GM18909 (cell line): ENCODE measurements around the gene ANXA2R.
"Not testable (repeated sequence)": the region's sequence is repeated elsewhere in the genome, so short reads cannot be mapped to it uniquely, and the experiment has no call there.

Experiments
- ATAC-seq: cut with Tn5 transposase; IDR thresholded peaks from one replicate; pipeline ENCODE4 v1.9.1; 2021; ENCODE audit warnings: mild to moderate bottlenecking; ENCODE audit not compliant: unreplicated experiment, poor library complexity

The ANXA2R gene

DNA sequence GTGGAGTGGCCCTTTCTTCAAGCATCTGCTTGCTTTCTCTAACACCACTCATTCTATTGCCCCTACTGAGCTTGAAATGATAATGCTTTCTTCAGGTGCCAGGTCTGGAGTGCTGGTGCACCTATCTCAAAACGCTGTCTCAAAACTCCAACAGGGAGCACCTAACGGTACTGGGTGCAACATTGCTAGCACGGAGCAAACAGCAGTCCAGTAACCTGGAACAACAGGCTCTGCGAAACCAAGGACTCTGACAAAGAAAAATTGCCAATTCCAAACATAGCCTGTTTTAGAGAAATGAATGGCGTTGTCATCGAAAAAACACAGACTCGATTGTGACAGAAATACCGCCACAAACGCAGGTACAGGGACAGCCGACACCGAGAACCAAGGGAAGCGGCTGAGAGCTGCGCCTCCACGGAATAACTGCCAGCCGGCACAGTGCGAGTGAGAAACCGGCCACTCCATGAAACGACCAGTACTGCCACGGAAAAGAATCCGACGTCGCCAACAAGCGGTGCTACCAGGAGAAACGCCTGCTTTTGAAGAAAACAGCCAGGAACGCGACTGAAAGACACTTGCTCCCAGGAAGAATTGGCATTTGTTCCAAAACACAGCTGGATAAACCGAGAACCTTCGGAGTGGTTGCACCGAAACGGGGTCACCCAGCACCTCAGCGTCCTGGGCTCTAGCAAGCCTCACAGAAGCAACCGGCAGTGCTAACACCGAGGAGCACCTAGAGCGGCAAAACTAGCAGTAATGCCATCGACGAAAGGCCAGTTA, 3.1 kb downstream of the ANXA2R start:
- ATAC-seq: no peak

DNA sequence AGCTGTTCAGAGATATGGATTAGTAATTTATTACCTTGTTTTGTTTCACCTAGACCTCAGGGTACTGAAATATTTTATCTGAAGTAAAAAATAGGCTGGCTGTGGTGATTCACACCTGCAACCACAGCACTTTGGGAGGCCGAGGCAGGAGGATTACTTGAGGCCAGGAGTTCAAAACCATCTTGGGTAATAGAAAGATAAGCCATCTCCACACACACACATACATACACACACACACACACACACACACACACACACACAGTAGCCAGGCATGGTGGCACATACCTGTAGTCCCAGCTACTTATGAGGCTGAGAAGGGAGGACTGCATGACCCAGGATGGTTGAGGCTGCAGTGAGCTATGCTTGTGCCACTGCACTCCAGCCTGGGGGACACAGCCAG, 3.7 kb downstream of the ANXA2R start:
- ATAC-seq: no peak

DNA sequence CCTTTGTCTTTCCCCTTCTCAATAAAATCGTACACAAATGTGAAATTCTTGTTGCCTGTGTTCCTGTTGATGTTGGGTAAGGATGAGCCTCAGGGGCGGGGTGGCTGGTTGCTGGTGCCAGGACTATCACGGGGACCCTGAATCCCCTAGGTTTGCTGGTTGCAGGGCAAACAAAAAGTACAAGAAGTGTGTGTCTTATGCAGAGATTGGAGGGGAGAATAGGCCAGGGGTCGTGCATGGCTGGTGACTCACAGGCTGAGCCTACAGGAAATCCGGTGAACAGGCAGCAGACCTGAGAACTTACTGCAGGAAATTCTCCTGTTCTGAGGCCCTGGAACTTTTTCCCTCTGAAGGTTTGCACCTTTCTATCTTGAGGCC, 5.5 kb downstream of the ANXA2R start:
- ATAC-seq: no peak

DNA sequence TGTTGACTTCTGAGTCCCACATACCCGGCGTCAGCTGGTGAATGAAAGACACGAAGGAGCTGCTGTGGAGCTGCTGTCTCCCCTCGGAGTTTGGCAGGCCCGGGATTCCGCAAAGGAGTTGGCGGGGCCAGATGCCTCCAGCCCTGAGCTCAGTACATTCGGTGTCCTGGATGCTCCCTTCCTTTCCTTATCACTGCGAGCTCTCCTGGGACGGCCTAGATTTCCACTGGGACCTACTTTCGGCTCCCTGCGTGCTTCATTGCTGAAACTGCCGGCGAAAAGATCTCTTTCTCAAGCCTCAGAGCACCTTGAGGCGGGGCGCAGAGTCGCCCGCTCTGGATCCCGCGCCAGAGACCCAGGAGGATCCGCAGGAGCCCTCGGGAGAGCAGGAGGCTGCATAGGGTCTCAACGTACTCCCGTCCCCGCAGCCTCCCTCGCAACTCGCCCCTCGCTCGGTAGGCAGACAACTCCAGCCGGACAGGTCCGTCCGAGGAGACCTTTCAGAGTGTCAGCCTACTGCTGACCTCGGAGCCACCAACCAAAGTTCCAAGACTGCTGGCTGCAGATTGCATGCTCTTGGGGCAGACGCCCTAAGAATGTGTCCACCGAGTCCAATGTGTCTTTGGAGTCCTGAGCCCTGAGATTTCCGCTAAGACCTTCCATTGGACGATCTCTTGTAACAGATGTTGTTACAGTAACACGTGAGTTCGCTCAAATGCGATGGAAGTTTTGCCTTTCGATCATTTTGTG, 6.1 kb downstream of the ANXA2R start:
- ATAC-seq: no peak

DNA sequence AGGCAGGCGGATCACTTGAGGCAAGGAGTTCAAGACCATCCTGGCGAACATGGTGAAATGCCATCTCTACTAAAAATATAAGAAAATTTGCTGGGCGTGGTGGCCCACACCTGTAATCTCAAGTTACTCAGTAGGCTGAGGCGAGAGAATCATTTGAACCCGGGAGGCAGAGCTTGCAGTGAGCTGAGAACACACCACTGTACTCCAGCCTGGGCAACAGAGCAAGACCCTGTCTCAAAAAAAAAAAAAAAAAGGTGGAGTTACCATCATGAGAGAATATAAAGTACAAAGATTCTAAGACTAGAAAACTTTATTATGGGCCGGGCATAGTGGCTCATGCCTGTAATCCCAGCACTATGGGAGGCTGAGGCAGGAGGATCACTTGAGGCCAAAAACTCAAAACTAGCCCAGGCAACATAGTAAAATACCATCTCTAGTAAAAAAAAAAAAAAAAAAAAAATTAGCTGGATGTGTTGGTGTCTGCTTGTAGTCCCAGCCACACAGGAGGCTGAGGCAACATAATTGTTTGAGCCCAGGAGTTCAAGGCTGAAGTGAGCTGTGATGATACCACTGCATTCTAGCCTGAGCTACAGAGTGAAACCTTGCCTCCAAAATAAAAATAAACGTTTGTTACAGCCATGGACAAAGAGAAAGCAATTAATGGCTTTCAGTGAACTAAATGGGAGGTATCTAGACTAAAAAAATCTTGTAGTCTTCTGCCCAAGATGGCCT, 12.9 kb downstream of the ANXA2R start:
- no peak for ATAC-seq

DNA sequence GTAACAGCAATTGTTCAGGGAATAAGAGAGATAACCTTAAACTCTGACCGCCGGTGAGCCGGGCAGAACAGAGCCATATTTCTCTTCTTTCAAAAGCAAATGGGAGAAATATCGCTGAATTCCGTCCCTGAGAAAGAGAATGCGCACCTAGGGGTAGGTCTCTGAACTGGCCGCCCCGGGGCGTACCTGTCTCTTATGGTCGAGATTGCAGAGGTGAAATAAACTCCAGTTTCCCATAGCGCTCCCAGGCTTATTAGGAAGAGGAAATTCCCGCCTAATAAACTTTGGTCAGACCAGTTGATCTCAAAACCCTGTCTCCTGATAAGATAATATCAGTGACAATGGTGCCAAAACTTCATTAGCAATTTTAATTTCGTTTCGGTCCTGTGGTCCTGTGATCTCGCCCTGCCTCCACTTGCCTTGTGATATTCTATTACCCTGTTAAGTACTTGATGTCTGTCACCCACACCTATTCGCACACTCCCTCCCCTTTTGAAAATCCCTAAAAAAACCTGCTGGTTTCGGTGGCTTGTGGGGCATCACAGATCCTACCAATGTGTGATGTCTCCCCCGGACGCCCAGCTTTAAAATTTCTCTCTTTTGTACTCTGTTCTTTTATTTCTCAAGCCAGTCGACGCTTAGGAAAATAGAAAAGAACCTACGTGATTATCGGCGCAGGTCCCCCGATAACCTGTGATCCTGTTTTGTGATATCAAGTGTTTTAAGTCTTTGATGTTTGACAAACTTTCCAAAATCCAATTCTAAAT, 14.8 kb downstream of the ANXA2R start:
- ATAC-seq: not testable (repeated sequence)

DNA sequence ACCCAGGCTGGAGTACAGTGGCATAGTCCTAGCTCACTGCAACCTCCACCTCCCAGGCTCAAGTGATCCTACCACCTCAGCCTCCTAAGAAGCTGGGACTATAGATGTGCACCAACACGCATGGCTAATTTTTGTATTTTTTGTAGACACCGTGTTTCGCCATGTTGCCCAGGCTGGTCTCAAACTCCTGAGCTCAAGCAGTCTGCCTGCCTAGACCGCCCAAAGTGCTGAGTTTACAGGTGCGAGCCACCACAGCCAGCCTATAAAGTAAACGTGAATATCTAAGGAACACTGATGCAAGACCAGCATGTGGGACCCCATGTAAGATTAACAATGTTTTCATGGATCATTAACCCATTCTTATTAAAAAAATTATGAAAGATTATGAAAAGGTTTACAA, 15.9 kb downstream of the ANXA2R start:
- ATAC-seq: no peak

DNA sequence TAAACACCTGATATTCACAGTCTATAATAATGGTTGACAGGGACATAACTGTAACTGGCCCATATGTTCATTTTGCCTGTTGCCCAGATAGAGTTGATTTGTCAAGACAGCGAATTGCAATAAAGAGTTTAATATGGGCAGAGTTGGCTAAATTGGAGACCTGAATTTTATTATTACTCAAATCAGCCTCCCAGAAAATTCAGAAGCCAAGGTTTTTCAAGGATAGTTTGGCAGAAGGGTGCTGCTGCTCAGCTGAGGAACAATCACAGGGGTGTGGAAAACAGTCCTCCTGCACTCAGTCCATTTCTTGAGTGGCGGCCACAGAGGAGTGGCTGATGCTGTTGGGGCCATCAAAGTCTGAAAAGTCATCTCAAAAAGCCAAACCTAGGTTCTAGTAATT, 19.0 kb downstream of the ANXA2R start:
- no peak for ATAC-seq

DNA sequence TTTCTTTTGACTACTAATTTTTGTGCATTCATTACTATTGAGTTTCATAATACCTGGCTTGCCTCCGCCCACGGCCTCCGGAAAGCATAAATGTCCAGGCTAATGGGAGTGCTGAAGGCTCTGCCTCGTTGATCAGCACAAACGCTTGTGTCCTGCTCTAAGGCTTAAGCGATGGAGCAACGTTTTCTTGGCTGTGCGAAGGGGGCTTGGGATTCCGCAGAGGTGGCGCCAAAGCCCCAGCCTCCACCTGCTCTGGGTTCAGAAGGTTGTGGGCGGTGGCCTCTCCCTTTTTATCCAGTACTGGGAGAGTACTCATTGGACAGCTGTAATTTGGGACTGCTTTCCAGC, 19.7 kb downstream of the ANXA2R start:
- ATAC-seq: peak; percentile 9

DNA sequence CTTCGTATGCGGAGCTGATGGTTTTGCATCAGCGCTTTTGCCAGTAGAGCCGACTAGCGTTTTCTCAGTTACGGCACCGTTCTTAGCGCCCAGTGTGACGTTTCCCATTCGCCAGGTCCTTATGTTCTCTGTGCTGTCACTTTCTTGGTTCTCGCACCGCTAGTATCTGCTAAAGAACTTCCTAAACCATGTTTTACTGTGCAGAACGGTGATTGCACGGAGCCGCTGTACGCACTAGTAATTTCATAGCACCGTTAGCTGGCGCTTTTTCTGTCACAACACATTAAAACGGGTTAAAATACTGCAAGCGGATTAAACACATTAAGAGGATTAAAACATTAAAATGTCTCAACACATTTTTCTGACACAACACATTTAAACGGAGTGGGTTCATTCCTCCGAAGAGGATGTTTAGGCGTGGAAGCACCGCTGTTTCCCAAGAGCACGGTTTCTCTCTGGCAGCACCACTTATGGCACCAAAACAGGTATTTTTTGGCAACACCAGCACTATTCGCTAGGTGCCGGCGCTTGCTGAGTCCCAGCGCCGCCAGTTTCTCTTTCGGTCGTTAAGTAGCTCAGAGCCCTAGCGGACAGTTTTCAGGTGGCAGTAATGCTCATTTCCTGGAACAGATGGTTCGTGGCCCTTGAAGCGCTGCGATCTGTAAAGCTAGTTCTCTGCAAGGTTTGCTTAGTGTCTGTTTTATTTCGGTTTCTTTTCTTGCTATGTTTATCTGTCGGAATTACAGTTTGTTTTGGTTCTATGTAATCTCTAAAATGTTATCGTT, 20.3 kb downstream of the ANXA2R start:
- ATAC-seq: peak; percentile 79

DNA sequence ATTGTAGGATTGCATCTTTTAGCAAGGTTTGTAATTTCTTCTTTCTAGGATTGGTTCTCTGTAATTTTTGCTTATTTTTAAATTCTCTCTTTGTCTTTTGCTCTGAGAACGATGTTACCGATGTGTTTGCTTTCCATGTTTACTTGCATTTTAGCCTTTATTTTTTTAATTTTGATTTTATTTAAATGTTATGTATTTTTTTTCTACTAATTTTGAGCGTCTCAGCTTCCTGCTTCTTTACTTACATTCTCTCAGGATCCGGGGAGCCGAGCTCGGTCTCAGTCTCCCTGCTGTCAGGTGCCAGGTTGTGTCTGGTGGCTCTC, 20.9 kb downstream of the ANXA2R start:
- no peak for ATAC-seq

DNA sequence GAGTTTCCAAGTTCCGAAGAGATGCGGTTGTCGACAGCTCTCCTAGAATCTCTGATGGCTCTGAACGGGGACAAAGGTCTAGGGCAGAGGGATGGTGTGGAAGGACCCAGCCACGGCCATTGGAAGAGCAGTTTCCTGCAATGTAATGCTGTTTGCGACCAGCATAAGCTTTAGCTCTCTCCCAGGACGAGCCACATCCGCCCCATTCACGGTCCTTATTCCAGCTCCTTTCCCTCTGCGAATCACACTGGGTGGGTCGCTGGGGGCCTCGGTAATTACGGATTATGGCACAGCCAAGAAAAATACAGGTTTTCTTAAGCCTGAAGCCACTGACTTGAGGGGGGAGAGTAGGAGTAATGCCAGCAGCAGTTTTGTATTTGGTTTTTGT, 22.7 kb downstream of the ANXA2R start:
- peak; percentile 16 for ATAC-seq

DNA sequence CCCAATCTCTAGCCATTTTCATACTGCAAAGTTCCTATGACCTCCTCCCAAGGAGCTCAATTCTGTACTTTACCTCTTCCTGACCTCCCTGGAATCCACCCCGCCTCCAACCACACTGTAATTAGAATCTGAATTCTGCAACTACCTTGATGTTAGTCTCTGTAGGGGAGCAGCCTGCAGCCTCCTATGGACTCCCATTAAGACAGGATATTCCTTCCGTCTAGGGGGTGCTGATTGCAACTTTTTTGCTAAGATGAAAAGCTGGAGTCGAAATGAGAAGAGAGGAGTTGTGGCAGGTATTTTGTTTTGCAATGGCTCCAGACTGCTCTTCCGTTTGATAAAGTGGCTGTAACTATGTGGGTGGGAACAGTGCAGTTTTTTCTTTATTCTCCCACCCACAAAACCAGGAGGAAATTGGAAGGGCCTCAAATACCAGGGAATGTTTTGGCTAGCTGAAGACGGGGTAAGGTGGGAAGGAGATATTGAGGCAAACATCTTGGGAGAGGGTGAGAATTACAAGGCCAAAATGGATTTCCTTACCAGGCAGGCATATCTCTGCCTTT, 23.8 kb downstream of the ANXA2R start:
- no peak for ATAC-seq

DNA sequence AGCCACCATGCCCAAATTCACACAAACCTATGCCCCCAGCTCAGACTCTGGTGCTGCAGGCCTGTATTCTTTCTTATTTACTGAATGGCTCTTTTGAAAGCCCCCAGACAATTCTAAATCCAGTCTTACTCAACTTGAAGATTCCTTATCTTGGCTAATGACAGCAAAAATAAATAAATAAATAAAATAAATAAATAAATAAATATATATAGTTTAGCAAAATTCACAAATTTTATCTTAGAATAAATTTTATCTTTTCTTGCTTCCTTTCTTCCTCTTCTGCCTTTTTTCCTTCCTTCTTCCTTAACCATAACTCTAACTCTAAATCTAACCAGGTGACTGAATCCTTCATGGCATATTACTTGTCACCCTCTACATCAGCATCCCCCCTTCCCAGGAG, 25.6 kb downstream of the ANXA2R start:
- no peak for ATAC-seq

DNA sequence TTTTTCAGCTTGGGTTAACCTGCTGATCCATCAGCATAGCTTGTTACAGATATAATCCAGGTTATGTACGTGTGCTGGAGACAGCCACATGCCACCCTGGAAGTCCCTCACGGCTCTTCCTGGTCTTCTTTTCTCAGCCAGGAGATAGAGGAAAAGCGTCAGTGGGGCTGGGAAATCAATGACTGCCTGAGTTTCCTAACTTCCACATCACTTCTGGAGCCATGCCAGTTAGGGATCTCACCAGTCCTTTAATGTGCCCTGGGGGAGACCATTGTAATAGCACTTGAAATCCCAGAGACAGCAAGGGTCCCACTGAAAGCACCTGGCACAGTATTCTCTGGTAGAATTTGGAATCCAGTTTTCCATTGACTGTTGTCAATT, 29.2 kb downstream of the ANXA2R start:
- ATAC-seq: no peak

DNA sequence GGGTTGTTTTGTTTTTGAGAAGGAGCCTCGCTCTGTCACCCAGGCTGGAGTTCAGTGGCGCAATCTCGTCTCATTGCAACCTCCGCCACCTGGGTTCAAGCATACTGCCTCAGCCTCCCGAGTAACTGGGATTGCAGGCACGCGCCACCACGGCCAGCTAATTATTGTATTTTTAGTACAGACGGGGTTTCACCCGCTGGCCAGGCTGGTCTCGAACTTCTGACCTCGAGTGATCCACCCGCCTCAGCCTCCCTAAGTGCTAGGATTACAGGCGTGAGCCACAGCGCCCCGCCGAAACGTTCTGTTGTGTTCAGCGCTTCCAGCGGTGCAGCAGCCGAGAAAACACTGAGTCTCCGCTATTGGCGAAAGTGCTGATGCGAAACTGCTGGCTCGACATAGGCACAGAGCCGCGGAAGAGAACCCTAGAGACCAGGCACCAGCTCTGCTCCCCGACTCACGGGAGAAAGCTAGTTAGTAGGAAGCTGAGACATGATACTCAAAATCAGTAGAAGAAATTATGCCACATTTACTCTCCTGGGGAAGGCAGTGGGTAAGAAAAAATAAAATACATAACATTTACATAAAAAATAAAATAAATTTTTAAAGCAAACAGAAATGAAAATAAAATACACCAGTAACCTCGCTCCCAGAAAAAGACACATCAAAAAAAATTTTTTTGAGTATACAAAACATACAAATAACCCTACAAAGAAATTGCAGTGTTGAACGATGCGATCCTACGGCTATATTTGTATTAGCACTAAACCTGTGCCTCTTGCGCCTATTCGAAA, 31.6 kb downstream of the ANXA2R start:
- ATAC-seq: peak; percentile 49

DNA sequence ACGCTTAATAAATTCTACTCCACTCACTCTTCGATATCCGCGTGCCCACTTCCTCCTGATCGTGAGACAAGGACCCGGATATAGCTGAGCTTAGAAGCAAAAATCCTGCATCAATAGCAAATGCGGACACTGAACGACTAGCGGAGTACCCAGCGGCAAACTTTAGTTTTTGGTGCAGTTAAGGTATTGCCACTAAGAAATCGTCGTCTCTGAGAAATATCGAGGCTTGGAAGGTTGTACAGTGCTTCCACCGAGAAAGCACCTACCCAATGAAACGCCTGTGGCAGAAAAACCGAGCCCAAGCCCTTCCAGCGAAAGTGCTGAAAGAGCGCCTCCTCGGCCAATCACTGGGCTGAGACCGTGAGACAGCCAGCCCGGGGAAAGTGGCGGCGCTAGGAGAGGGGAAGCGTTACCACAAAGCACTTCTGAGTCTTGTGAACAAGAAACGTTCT, 32.2 kb downstream of the ANXA2R start:
- ATAC-seq: peak; percentile 49

DNA sequence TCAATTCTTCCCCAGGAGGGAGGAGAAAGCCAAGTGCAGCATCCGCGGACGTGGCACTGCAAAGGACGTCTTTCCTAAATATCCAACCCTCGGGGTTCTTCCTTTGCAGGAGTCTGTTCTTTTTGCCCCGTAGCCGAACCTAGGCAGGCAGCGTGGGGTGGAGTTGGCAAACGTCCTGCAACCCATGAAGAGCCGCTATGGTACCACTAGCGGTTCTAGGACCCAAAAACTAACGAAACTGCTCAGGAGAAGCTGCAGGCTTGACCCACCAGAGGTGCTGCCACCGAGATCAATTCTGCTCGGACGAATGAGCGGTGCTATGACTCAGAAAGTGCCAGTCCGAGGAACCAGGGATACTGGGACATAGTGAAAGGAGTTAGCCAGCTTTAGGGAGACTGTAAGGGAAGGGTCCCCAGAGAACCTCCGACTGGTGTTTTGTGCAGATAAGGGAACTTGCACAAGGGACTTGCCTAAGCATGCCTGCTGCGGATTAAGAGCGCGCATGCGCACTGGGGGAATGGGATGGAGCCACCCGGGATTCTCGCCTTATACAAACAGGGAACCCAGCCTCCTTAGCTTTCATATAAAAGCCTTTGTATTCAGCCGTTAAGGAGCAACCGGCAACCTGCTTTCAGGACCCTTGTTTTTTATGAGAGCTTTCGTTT, 32.7 kb downstream of the ANXA2R start:
- peak; percentile 32 for ATAC-seq
